Mucosa of descending colon (tissue), 3 donors: Measurements from ENCODE around the gene TKTL1. TPM values are rescaled to one million over a fixed set of nuclear protein-coding genes. Genes with fewer than 3 reads are reported as not detected.
A peak's percentile ranks its signal among the peaks of the same experiment; 100 is the strongest.

Source experiments
- ATAC-seq: fragments of 200-7000 bp; cut with Tn5 transposase; one replicate; pipeline ENCODE4 v1.9.1; 2020; ENCODE audit warnings: mild to moderate bottlenecking, moderate library complexity
- DNase-seq, 3 donors: peaks; one replicate each; pipeline ENCODE4 v3.0.0-alpha.2; 2020
- H3K36me3 ChIP-seq: fragments of 200-600 bp; one replicate; pipeline ENCODE4 v1.8.0; 2021; ENCODE audit warnings: low read depth, mild to moderate bottlenecking
- H3K4me1 ChIP-seq: fragments of 200-600 bp; one replicate; pipeline ENCODE4 v1.8.0; 2021; ENCODE audit warnings: low read depth, mild to moderate bottlenecking
- H3K4me3 ChIP-seq: fragments of 200-600 bp; one replicate; pipeline ENCODE4 v1.8.0; 2021; ENCODE audit warnings: mild to moderate bottlenecking
- H3K9me3 ChIP-seq: fragments of 200-600 bp; one replicate; pipeline ENCODE4 v1.8.0; 2021; ENCODE audit warnings: mild to moderate bottlenecking
- intact Hi-C, 2 donors: fragments of 100-400 bp; cut with DNase I in 1 of 2; cut with micrococcal nuclease in 1 of 2; formaldehyde crosslinking; loops; one replicate each; pipeline versions ENCODE4 v1.11.0 to v1.11.1; 2022; cut with DNase I, micrococcal nuclease
- total RNA-seq, 3 donors: library from RNA; stranded (reverse); fragmentation: NEBNext Ultra II Directional in 2 of 3; extraction: Animal tissue kit (Norgen Biotek cat#: 25700) in 2 of 3; gene quantifications; one replicate each; pipeline versions ENCODE4 v1.2.1 to v1.2.4, GENCODE V29; 2021 to 2023
- TF ChIP-seq, protein P1 (sequence below): fragments of 200-600 bp; IDR thresholded peaks from one replicate; pipeline ENCODE4 v1.8.0; 2022; ENCODE audit warnings: antibody characterized with exemption, mild to moderate bottlenecking
- donor health status: DM: no; HTN: no; CAD: no; lungs with moderate emphysema.
- donor health status: DM: no; HTN: no; CAD: no.
- donor health status: DM: no; HTN: yes; CAD: no.

TKTL1 gene
- total RNA-seq, 3 donors from 2014 or later: not detected

DNA sequence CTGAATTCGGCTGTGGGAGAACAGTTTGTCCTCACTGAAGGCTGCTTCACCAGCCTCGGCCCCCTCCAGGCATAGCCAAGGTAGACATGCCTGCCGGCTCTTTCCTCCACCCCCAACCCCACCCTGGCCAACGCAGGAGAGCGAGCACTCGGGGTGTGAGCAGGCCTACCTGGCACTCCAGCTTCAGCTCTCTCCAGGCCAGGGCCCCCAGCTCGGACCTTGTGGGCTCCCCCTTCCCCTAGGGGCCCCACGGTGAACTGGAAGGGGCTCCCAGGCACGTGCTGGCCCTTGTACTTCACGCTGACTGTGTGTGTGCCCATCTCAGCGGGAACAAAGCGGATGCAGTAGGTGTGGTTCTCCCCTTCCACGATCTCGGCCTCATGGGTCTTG, 56.4 kb downstream of the TKTL1 start:
- intact Hi-C loops: no loop called here
- H3K4me3 ChIP-seq: no peak overlapping the region
- TF ChIP-seq, protein P1, sequence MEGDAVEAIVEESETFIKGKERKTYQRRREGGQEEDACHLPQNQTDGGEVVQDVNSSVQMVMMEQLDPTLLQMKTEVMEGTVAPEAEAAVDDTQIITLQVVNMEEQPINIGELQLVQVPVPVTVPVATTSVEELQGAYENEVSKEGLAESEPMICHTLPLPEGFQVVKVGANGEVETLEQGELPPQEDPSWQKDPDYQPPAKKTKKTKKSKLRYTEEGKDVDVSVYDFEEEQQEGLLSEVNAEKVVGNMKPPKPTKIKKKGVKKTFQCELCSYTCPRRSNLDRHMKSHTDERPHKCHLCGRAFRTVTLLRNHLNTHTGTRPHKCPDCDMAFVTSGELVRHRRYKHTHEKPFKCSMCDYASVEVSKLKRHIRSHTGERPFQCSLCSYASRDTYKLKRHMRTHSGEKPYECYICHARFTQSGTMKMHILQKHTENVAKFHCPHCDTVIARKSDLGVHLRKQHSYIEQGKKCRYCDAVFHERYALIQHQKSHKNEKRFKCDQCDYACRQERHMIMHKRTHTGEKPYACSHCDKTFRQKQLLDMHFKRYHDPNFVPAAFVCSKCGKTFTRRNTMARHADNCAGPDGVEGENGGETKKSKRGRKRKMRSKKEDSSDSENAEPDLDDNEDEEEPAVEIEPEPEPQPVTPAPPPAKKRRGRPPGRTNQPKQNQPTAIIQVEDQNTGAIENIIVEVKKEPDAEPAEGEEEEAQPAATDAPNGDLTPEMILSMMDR: no peak
- no peaks in the 10 kb centered on the region for H3K9me3 ChIP-seq
- DNase-seq (peak in 2 of 3 donors; percentile 21 to 40), ATAC-seq (no peak)
- no peaks in the 10 kb centered on the region for H3K36me3 ChIP-seq
- peaks cover 5% of the 10 kb centered on the region for H3K4me1 ChIP-seq

DNA sequence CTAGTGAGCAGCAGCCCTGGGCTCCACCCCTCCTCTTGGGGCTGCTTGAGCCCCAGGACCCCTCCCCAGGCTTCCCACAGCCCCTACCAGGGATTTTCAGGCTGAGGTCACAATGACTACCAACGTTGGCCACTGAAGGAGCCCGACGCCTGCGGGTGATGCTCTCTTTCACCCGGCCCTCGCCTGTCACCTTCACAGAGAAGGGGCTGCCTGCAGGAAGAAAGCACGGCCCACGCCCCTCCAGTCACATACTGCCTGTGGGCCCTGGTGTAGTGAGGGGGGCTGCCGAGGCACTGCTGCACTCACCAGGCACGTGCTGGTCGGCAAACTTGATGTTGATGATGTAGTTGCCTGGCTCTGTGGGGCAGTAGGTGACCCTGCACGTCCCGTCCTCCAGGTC, 56.9 kb downstream of the TKTL1 start:
- Histone ChIP-seq H3K36me3 (no peaks in the 10 kb centered on the region), H3K9me3 (no peaks in the 10 kb centered on the region), H3K4me3 (no peak overlapping the region), H3K4me1 (peaks cover 5% of the 10 kb centered on the region)
- intact Hi-C loops: no loop called here
- DNase-seq (peak in 2 of 3 donors; percentile 9 to 46), ATAC-seq (no peak)
- TF ChIP-seq, protein P1: no peak

DNA sequence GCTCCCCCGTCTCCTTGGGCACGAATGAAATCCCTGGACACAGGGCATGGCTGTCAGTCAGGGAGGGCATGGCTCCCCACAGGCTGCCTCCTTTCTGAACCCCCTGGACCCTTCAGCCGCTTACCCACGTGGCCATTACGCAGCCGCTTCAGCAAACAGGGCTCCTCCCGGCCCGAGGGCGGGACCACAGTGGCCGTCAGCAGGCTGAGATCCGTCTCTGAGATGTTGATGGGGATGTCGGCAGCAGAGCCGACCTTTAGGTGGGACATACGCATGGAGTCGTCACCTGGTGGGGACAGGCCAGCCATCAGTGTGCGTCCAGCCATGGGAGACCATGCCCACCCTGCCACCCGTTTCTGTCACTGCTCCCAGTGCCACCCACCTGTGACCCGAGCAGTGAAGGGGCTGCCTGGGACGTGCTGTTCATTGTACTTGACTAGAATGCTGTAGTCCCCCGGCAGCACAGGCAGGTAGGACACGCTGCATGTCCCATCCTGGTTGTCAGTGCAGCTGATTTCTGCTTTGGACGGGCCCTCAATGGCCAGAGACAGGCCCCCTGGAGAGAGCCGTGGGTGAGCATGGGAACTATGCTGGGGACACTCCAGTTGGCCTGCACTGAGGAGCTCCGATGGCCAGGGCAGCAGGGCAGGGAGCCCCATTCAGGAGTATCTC, 57.7 kb downstream of the TKTL1 start:
- DNase-seq: peak in 1 of 3 donors; percentile 47
- ATAC-seq: no peak
- Histone ChIP-seq H3K4me3 (no peak overlapping the region), H3K4me1 (peaks cover 5% of the 10 kb centered on the region), H3K36me3 (no peaks in the 10 kb centered on the region), H3K9me3 (no peaks in the 10 kb centered on the region)
- intact Hi-C loops: no loop called here
- TF ChIP-seq, protein P1: no peak

DNA sequence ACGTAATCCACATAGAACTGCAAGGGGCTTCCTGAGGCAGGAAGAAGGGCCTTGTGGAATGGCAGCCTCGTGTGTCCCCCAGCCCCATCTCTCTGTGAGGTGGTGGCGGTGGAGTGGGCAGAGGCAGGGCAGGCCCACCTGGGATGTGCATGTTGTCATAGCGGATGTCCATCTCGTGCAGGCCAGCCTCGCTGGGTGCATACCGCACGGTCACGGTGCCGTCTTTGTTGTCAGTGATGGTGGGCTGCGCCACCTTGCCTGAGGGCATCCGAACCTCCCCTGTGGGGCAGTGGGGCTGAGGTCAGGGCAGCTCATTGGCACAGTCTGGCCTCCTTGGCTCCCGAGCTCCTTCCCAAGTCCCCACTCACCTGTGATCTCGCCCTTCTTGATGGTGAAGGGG, 58.4 kb downstream of the TKTL1 start:
- intact Hi-C loops: no loop called here
- TF ChIP-seq, protein P1: no peak

DNA sequence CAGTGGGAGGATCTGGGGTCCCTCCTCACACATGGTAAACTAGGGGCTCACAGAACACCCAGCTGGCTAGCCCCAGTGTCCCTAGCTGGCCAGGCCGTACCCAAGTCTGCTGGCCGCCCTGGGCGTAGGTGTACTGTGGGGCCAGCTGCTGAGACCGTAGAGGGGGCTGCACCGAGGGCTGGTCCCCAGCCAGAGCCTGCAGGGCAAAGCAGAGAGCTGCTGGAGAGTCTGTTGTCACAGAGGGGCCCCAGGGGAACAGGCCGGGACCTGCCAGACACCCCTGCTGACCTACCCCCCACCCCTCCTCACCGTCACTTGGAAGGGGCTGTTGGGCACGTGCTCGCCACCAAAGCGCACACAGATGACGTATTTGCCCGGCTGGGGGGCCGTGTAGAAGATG, 58.9 kb downstream of the TKTL1 start:
- Histone ChIP-seq H3K4me3 (no peak overlapping the region), H3K4me1 (peaks cover 5% of the 10 kb centered on the region), H3K9me3 (no peaks in the 10 kb centered on the region), H3K36me3 (no peaks in the 10 kb centered on the region)
- ATAC-seq: no peak
- TF ChIP-seq, protein P1: no peak
- DNase-seq: peak in 1 of 3 donors; percentile 41
- intact Hi-C loops: no loop called here

More for the DNA sequence above, 58.4 kb downstream of the TKTL1 start:
- DNase-seq (peak in 1 of 3 donors; percentile 46), ATAC-seq (no peak)
- no peaks in the 10 kb centered on the region for H3K9me3 ChIP-seq
- H3K4me1 ChIP-seq: peaks cover 5% of the 10 kb centered on the region
- no peak overlapping the region for H3K4me3 ChIP-seq
- no peaks in the 10 kb centered on the region for H3K36me3 ChIP-seq
